Nephron (organoid): ENCODE measurements around the gene DOCK9.

Source experiments
- H3K27ac Mint-ChIP-seq, 3 experiments: 2 replicates each; pipeline ENCODE4 v1.8.0; 2020; ENCODE audit warnings: mixed read lengths in 3 of 3, mild to moderate bottlenecking in 2 of 3, moderate library complexity in 1 of 3
- H3K27me3 Mint-ChIP-seq: 2 replicates; pipeline ENCODE4 v1.8.0; 2021; ENCODE audit warnings: low read depth, mild to moderate bottlenecking, moderate library complexity, mixed read lengths
- H3K36me3 Mint-ChIP-seq: 2 replicates; pipeline ENCODE4 v1.8.0; 2020; ENCODE audit warnings: low read depth, mixed read lengths
- H3K4me1 Mint-ChIP-seq: 2 replicates; pipeline ENCODE4 v1.8.0; 2020; ENCODE audit warnings: mixed read lengths
- H3K4me3 Mint-ChIP-seq, 3 experiments: 2 replicates each; pipeline ENCODE4 v1.8.0; 2020; ENCODE audit warnings: mild to moderate bottlenecking in 3 of 3, mixed read lengths in 3 of 3, moderate library complexity in 2 of 3
- H3K9me3 Mint-ChIP-seq: 2 replicates; pipeline ENCODE4 v1.8.0; 2020; ENCODE audit warnings: mixed read lengths
- CTCF ChIP-seq, 3 experiments: fragments of 200-600 bp; sonication (generic); IDR thresholded peaks; one replicate each; pipeline ENCODE4 v1.5.0; 2021; ENCODE audit warnings: antibody characterized with exemption in 3 of 3; ENCODE audit not compliant: unreplicated experiment in 3 of 3

DOCK9 gene

GRCh38 chr13:98963917-98964316 lies 13.9 kb downstream of the DOCK9 start:
- Mint-ChIP-seq H3K4me1 (peaks cover 27% of the 10 kb centered on the region), H3K9me3 (no peaks in the 10 kb centered on the region)
- TF ChIP-seq CTCF (IDR thresholded peaks at IDR 0.05; ENCODE audit: unreplicated experiment in 3 of 3) = no peak

GRCh38 chr13:98962901-98963590 lies 14.8 kb downstream of the DOCK9 start:
- no peak overlapping the region for H3K4me3 Mint-ChIP-seq
- H3K27me3 Mint-ChIP-seq = peaks cover 10% of the 10 kb centered on the region
- H3K36me3 Mint-ChIP-seq = no peaks in the 10 kb centered on the region
- no peak overlapping the region for H3K27ac Mint-ChIP-seq
- no peaks in the 10 kb centered on the region for H3K9me3 Mint-ChIP-seq
- peaks cover 27% of the 10 kb centered on the region for H3K4me1 Mint-ChIP-seq
- TF ChIP-seq CTCF (IDR thresholded peaks at IDR 0.05; ENCODE audit: unreplicated experiment in 3 of 3) = no peak

More at GRCh38 chr13:98963917-98964316, 13.9 kb downstream of the DOCK9 start:
- Mint-ChIP-seq H3K27ac (no peak overlapping the region), H3K36me3 (no peaks in the 10 kb centered on the region), H3K4me3 (no peak overlapping the region), H3K27me3 (peaks cover 10% of the 10 kb centered on the region)

GRCh38 chr13:98961503-98962105 lies 16.3 kb downstream of the DOCK9 start:
- Mint-ChIP-seq H3K27me3 (peaks cover 9% of the 10 kb centered on the region), H3K9me3 (no peaks in the 10 kb centered on the region), H3K27ac (no peak overlapping the region), H3K4me3 (no peak overlapping the region), H3K36me3 (no peaks in the 10 kb centered on the region), H3K4me1 (peaks cover 27% of the 10 kb centered on the region)
- no peak for TF ChIP-seq CTCF (IDR thresholded peaks at IDR 0.05; ENCODE audit: unreplicated experiment in 3 of 3)

- H3K36me3 Mint-ChIP-seq = no peaks in the 10 kb centered on the region
- no peak overlapping the region for H3K4me3 Mint-ChIP-seq
- H3K4me1 Mint-ChIP-seq = peaks cover 27% of the 10 kb centered on the region
- H3K27ac Mint-ChIP-seq = peak overlapping the region in 1 of 3 experiments; percentile 73
- peaks cover 2% of the 10 kb centered on the region for H3K27me3 Mint-ChIP-seq
- H3K9me3 Mint-ChIP-seq = no peaks in the 10 kb centered on the region
- TF ChIP-seq CTCF (IDR thresholded peaks at IDR 0.05; ENCODE audit: unreplicated experiment in 3 of 3) = no peak
These were observed 17.0 kb downstream of the DOCK9 start for GRCh38 chr13:98960606-98961502.

GRCh38 chr13:98959786-98960605 lies 17.9 kb downstream of the DOCK9 start:
- Mint-ChIP-seq H3K9me3 (no peaks in the 10 kb centered on the region), H3K4me1 (peaks cover 27% of the 10 kb centered on the region), H3K27ac (peak overlapping the region; percentile 3 to 73 (median 7)), H3K36me3 (no peaks in the 10 kb centered on the region), H3K27me3 (no peaks in the 10 kb centered on the region), H3K4me3 (no peak overlapping the region)
- TF ChIP-seq CTCF (IDR thresholded peaks at IDR 0.05; ENCODE audit: unreplicated experiment in 3 of 3) = no peak
